ENCODE data around the gene SLC9A2.
A peak's percentile ranks its signal among the peaks of the same experiment; 100 is the strongest.

The SLC9A2 gene

GRCh38 chr2:102618452-102619413 lies 620 bp upstream of the SLC9A2 start:
- H3K27ac ChIP-seq (ENCODE audit: insufficient read depth in 1 of 2, low read depth in 1 of 2, low read length in 2 of 2, poor library complexity in 1 of 2, severe bottlenecking in 2 of 2) = no peak overlapping the region
- H3K9me3 ChIP-seq (ENCODE audit: control extremely low read depth in 1 of 5, control insufficient read depth in 4 of 5, insufficient read depth in 2 of 5, low read depth in 1 of 5, low read length in 4 of 5) = no peaks in the 10 kb centered on the region
- WGBS (ENCODE audit: insufficient coverage) = 4% methylated on average over 53 of the region's 59 CpGs
- H3K36me3 ChIP-seq (ENCODE audit: control insufficient read depth in 4 of 4, insufficient read depth in 4 of 4, low read length in 3 of 4) = no peaks in the 10 kb centered on the region
- ChIA-PET POLR2A (no interaction called here), CTCF (interaction anchor here (7.0 kb wide), 1 partner anchor 146 kb away, joined by 111 read pairs; the partner anchor contains the start of gene SLC9A4)
- peaks cover 0 to 21% (median 18%) of the 10 kb centered on the region in 4 experiments for H3K4me1 ChIP-seq (ENCODE audit: control extremely low read depth in 1 of 4, control insufficient read depth in 4 of 4, insufficient read depth in 4 of 4, low read length in 3 of 4)
- peak overlapping the region; percentile 23 to 72 (median 61) for H3K4me3 ChIP-seq (ENCODE audit: control insufficient read depth in 1 of 7, extremely low read depth in 1 of 7, insufficient read depth in 4 of 7, low read depth in 2 of 7, low read length in 6 of 7)
- peak in 2 of 3 donors; percentile 38 to 41 for DNase-seq
- H3K27me3 ChIP-seq (replicated peaks in 2 of 5; ENCODE audit: control insufficient read depth in 4 of 5, insufficient read depth in 5 of 5, low read length in 4 of 5) = peaks cover 16 to 83% (median 41%) of the 10 kb centered on the region in 5 experiments

DNA sequence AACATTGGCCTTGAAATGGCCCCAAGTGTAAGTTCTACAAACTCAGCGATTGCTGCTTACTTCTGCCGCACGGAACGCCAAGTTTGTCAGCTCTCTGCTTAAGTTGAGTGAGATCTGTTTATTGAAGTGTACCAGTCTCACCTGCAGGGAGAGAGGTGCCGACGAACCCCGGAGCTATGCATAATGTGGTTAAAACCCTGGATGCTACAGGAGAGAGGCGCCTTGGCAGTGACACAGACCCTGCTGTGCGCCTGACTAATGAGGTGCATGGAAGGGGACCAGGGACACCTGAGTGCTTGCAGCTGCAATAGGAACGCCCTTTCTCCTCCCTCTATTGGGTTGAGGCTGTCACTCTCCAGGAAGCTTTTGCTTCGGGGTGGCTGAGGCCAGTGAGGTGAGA lies 979 bp downstream of the SLC9A2 start:
- H3K27me3 ChIP-seq (replicated peaks in 2 of 5; ENCODE audit: control insufficient read depth in 4 of 5, insufficient read depth in 5 of 5, low read length in 4 of 5) = peaks cover 16 to 71% (median 37%) of the 10 kb centered on the region in 5 experiments
- ChIA-PET CTCF (interaction anchor here (0.9 to 1.3 kb wide), 3 partner anchors 83 to 147 kb away, joined by 3 read pairs; partner anchors contain the start of gene SLC9A4), POLR2A (no interaction called here)
- no peaks in the 10 kb centered on the region for H3K9me3 ChIP-seq (ENCODE audit: control extremely low read depth in 1 of 5, control insufficient read depth in 4 of 5, insufficient read depth in 2 of 5, low read depth in 1 of 5, low read length in 4 of 5)
- 59% methylated on average over 10 of the region's 11 CpGs for WGBS (ENCODE audit: insufficient coverage)
- H3K4me3 ChIP-seq (ENCODE audit: control insufficient read depth in 1 of 7, extremely low read depth in 1 of 7, insufficient read depth in 4 of 7, low read depth in 2 of 7, low read length in 6 of 7) = no peak overlapping the region
- no peak overlapping the region for H3K27ac ChIP-seq (ENCODE audit: insufficient read depth in 1 of 2, low read depth in 1 of 2, low read length in 2 of 2, poor library complexity in 1 of 2, severe bottlenecking in 2 of 2)
- peak in 1 of 3 donors; percentile 6 for DNase-seq
- no peaks in the 10 kb centered on the region for H3K36me3 ChIP-seq (ENCODE audit: control insufficient read depth in 4 of 4, insufficient read depth in 4 of 4, low read length in 3 of 4)
- H3K4me1 ChIP-seq (ENCODE audit: control extremely low read depth in 1 of 4, control insufficient read depth in 4 of 4, insufficient read depth in 4 of 4, low read length in 3 of 4) = peaks cover 0 to 21% (median 18%) of the 10 kb centered on the region in 4 experiments

- Histone ChIP-seq H3K4me3 (ENCODE audit: control insufficient read depth in 1 of 7, extremely low read depth in 1 of 7, insufficient read depth in 4 of 7, low read depth in 2 of 7, low read length in 6 of 7) (no peak overlapping the region), H3K27ac (ENCODE audit: insufficient read depth in 1 of 2, low read depth in 1 of 2, low read length in 2 of 2, poor library complexity in 1 of 2, severe bottlenecking in 2 of 2) (no peak overlapping the region), H3K9me3 (ENCODE audit: control extremely low read depth in 1 of 5, control insufficient read depth in 4 of 5, insufficient read depth in 2 of 5, low read depth in 1 of 5, low read length in 4 of 5) (no peaks in the 10 kb centered on the region), H3K4me1 (ENCODE audit: control extremely low read depth in 1 of 4, control insufficient read depth in 4 of 4, insufficient read depth in 4 of 4, low read length in 3 of 4) (peaks cover 0 to 21% (median 18%) of the 10 kb centered on the region in 4 experiments), H3K36me3 (ENCODE audit: control insufficient read depth in 4 of 4, insufficient read depth in 4 of 4, low read length in 3 of 4) (no peaks in the 10 kb centered on the region), H3K27me3 (replicated peaks in 2 of 5; ENCODE audit: control insufficient read depth in 4 of 5, insufficient read depth in 5 of 5, low read length in 4 of 5) (peaks cover 14 to 64% (median 37%) of the 10 kb centered on the region in 5 experiments)
- ChIA-PET CTCF (no interaction called here), POLR2A (no interaction called here)
- no peak for DNase-seq
- 71% methylated on average over 4 of the region's 4 CpGs for WGBS (ENCODE audit: insufficient coverage)
Observed at GRCh38 chr2:102621630-102622029, 2.3 kb downstream of the SLC9A2 start.

DNA sequence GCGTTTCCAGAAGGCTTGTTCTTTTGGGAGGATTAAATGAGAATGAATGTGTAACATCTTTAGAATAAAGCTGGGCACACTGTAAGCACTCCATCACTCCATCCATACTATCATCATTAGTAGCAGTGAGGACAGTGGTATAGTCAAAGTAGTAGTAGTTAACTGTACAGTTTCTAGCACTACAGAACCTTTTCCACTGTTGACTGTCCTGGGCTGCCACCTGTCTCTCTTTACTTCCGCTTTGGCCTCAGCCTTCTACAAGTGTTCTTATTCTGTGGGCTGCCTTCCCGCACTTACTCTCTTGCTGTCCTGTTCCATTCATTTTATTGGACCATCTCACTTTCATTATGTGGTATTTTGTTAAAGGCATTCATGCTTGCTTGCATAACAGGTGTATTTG lies 3.3 kb downstream of the SLC9A2 start:
- Histone ChIP-seq H3K4me1 (ENCODE audit: control extremely low read depth in 1 of 4, control insufficient read depth in 4 of 4, insufficient read depth in 4 of 4, low read length in 3 of 4) (peaks cover 0 to 21% (median 18%) of the 10 kb centered on the region in 4 experiments), H3K27ac (ENCODE audit: insufficient read depth in 1 of 2, low read depth in 1 of 2, low read length in 2 of 2, poor library complexity in 1 of 2, severe bottlenecking in 2 of 2) (no peak overlapping the region), H3K9me3 (ENCODE audit: control extremely low read depth in 1 of 5, control insufficient read depth in 4 of 5, insufficient read depth in 2 of 5, low read depth in 1 of 5, low read length in 4 of 5) (no peaks in the 10 kb centered on the region), H3K36me3 (ENCODE audit: control insufficient read depth in 4 of 4, insufficient read depth in 4 of 4, low read length in 3 of 4) (no peaks in the 10 kb centered on the region), H3K4me3 (ENCODE audit: control insufficient read depth in 1 of 7, extremely low read depth in 1 of 7, insufficient read depth in 4 of 7, low read depth in 2 of 7, low read length in 6 of 7) (no peak overlapping the region), H3K27me3 (replicated peaks in 2 of 5; ENCODE audit: control insufficient read depth in 4 of 5, insufficient read depth in 5 of 5, low read length in 4 of 5) (peaks cover 14 to 55% (median 32%) of the 10 kb centered on the region in 5 experiments)
- WGBS (ENCODE audit: insufficient coverage) = no CpG with 5 or more reads among the region's 3 CpGs
- ChIA-PET CTCF (no interaction called here), POLR2A (no interaction called here)
- DNase-seq = no peak

DNA sequence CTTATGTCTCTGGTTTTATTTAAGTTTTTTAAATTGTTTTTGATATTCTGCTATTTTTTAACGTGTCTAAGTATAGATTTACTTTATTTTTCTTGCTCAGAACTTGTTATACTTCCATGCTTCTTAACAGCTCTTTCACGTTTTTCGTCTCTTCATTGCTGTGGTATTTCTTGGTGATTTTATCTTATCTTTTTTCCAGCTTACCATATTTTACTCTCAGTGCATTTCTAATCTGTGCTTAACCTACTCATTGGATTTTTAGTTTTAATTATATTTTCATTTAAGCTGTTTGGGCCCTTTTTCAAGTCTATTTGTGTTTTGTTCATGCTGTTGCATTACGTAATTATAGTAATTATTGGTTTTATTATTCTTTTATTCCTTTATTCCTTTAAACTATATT lies 11.1 kb downstream of the SLC9A2 start:
- WGBS (ENCODE audit: insufficient coverage) = no CpG with 5 or more reads among the region's 4 CpGs
- no peak overlapping the region for H3K4me3 ChIP-seq (ENCODE audit: control insufficient read depth in 1 of 7, extremely low read depth in 1 of 7, insufficient read depth in 4 of 7, low read depth in 2 of 7, low read length in 6 of 7)
- no peaks in the 10 kb centered on the region for H3K27me3 ChIP-seq (replicated peaks in 2 of 5; ENCODE audit: control insufficient read depth in 4 of 5, insufficient read depth in 5 of 5, low read length in 4 of 5)
- no peaks in the 10 kb centered on the region for H3K9me3 ChIP-seq (ENCODE audit: control extremely low read depth in 1 of 5, control insufficient read depth in 4 of 5, insufficient read depth in 2 of 5, low read depth in 1 of 5, low read length in 4 of 5)
- no peaks in the 10 kb centered on the region for H3K4me1 ChIP-seq (ENCODE audit: control extremely low read depth in 1 of 4, control insufficient read depth in 4 of 4, insufficient read depth in 4 of 4, low read length in 3 of 4)
- ChIA-PET CTCF (interaction anchor here (1.1 to 1.3 kb wide), 2 partner anchors 10 to 14 kb away, joined by 3 read pairs; no protein-coding TSS in a partner anchor), POLR2A (no interaction called here)
- no peak overlapping the region for H3K27ac ChIP-seq (ENCODE audit: insufficient read depth in 1 of 2, low read depth in 1 of 2, low read length in 2 of 2, poor library complexity in 1 of 2, severe bottlenecking in 2 of 2)
- DNase-seq = no peak
- no peaks in the 10 kb centered on the region for H3K36me3 ChIP-seq (ENCODE audit: control insufficient read depth in 4 of 4, insufficient read depth in 4 of 4, low read length in 3 of 4)

DNA sequence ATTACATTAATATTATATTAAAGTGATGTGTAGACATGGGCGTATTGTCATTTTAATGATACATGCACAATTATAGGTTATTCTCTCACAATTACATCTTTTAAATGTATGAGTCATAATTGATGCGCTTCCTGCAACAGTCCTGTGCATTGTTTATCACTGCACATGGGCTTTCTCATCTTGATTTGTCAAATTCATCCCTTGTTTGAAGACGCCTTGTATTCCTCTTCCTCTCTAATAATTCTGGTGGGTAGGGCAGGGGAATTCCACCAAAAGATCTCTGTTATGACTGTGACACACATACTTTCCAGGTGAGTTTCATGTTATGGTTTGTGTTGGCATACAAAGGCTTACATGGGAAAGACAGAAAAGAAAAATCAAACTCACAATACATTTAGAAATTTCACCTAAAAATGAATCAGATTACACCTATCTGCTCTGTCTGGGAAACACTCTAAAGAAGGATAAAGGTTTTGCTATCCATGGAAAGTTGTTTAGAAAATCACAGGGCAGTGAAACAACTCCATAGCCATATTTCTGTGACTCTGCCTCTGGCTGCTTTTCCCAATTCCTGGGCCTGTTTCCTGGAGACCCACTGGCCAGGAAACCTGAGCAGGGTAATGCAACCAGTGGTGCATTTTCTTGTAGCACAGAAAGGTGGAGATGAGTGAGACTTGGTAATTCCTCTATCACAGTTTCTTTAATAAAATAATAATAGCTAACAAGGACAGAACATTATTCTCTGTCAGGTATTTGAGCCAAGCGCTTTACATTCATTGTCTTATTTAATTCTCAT lies 13.2 kb downstream of the SLC9A2 start:
- ChIA-PET CTCF (no interaction called here), POLR2A (no interaction called here)
- H3K4me1 ChIP-seq (ENCODE audit: control extremely low read depth in 1 of 4, control insufficient read depth in 4 of 4, insufficient read depth in 4 of 4, low read length in 3 of 4) = no peaks in the 10 kb centered on the region
- H3K27me3 ChIP-seq (replicated peaks in 2 of 5; ENCODE audit: control insufficient read depth in 4 of 5, insufficient read depth in 5 of 5, low read length in 4 of 5) = no peaks in the 10 kb centered on the region
- H3K36me3 ChIP-seq (ENCODE audit: control insufficient read depth in 4 of 4, insufficient read depth in 4 of 4, low read length in 3 of 4) = no peaks in the 10 kb centered on the region
- H3K27ac ChIP-seq (ENCODE audit: insufficient read depth in 1 of 2, low read depth in 1 of 2, low read length in 2 of 2, poor library complexity in 1 of 2, severe bottlenecking in 2 of 2) = no peak overlapping the region
- DNase-seq = no peak
- H3K9me3 ChIP-seq (ENCODE audit: control extremely low read depth in 1 of 5, control insufficient read depth in 4 of 5, insufficient read depth in 2 of 5, low read depth in 1 of 5, low read length in 4 of 5) = no peaks in the 10 kb centered on the region
- WGBS (ENCODE audit: insufficient coverage) = 86% methylated on average over 1 of the region's 4 CpGs
- no peak overlapping the region for H3K4me3 ChIP-seq (ENCODE audit: control insufficient read depth in 1 of 7, extremely low read depth in 1 of 7, insufficient read depth in 4 of 7, low read depth in 2 of 7, low read length in 6 of 7)
